MM.1S (cell line): ENCODE results near the gene PDE6B.

Experiments used
- DNase-seq: peaks from one replicate; pipeline ENCODE4 v3.0.0-alpha.2; 2015
- H2AFZ ChIP-seq: fragments of 300-600 bp; sonication (generic); 2 replicates; pipeline ENCODE4 v1.6.0; 2016; ENCODE audit warnings: antibody characterized with exemption, low read length
- H3F3A ChIP-seq: fragments of 300-600 bp; sonication (generic); 2 replicates; pipeline ENCODE4 v1.6.1; 2016; ENCODE audit warnings: mild to moderate bottlenecking, antibody characterized with exemption, low read length, moderate library complexity, mixed read lengths; ENCODE audit not compliant: insufficient read depth
- H3K27ac ChIP-seq: fragments of 300-600 bp; sonication (generic); 2 replicates; pipeline ENCODE4 v1.5.1; 2016; ENCODE audit warnings: mild to moderate bottlenecking, low read length
- H3K27me3 ChIP-seq: fragments of 300-600 bp; sonication (generic); replicated peaks from 2 replicates; pipeline ENCODE4 v1.6.0; 2016; ENCODE audit warnings: low read length; ENCODE audit not compliant: insufficient read depth
- H3K36me3 ChIP-seq: fragments of 300-600 bp; sonication (generic); replicated peaks from 2 replicates; pipeline ENCODE4 v1.6.1; 2016; ENCODE audit warnings: mild to moderate bottlenecking, low read length, mixed read lengths; ENCODE audit not compliant: insufficient read depth
- H3K4me1 ChIP-seq: fragments of 300-600 bp; sonication (generic); 2 replicates; pipeline ENCODE4 v1.6.1; 2016; ENCODE audit warnings: low read length, mixed read lengths
- H3K4me2 ChIP-seq: fragments of 300-600 bp; sonication (generic); 2 replicates; pipeline ENCODE4 v1.6.0; 2016; ENCODE audit warnings: low read depth, low read length
- H3K4me3 ChIP-seq: fragments of 300-600 bp; sonication (generic); 2 replicates; pipeline ENCODE4 v1.5.1; 2016; ENCODE audit warnings: low read length, mixed read lengths
- H3K79me2 ChIP-seq: fragments of 300-600 bp; sonication (generic); 2 replicates; pipeline ENCODE4 v1.6.1; 2016; ENCODE audit warnings: mixed run types, low read length, mixed read lengths
- H3K9ac ChIP-seq: fragments of 300-600 bp; sonication (generic); 2 replicates; pipeline ENCODE4 v1.6.1; 2016; ENCODE audit warnings: low read length, mixed read lengths
- H3K9me2 ChIP-seq: fragments of 300-600 bp; sonication (generic); replicated peaks from 2 replicates; pipeline ENCODE4 v1.6.1; 2016; ENCODE audit warnings: mild to moderate bottlenecking, low read length, mixed read lengths; ENCODE audit not compliant: insufficient read depth
- H3K9me3 ChIP-seq: fragments of 300-600 bp; sonication (generic); replicated peaks from 2 replicates; pipeline ENCODE4 v1.6.1; 2016; ENCODE audit warnings: mild to moderate bottlenecking, low read length, mixed read lengths; ENCODE audit not compliant: insufficient read depth
- H4K20me1 ChIP-seq: fragments of 300-600 bp; sonication (generic); 2 replicates; pipeline ENCODE4 v1.6.1; 2016; ENCODE audit warnings: mild to moderate bottlenecking, low read length, moderate library complexity, mixed read lengths; ENCODE audit not compliant: insufficient read depth
- EZH2 ChIP-seq: fragments of 300-600 bp; sonication (generic); optimal IDR thresholded peaks from 2 replicates; pipeline ENCODE3; 2017; ENCODE audit warnings: low read depth, mild to moderate bottlenecking, antibody characterized with exemption, low read length, mixed read lengths
- EZH2phosphoT487 ChIP-seq: fragments of 300-600 bp; sonication (generic); IDR thresholded peaks from 2 replicates; pipeline ENCODE4 v1.6.1; 2018; ENCODE audit warnings: antibody characterized with exemption, low read length
- TF ChIP-seq, protein P1 (sequence below): fragments of 300-600 bp; sonication (generic); IDR thresholded peaks from 2 replicates; pipeline ENCODE4 v1.5.1; 2016; ENCODE audit warnings: antibody characterized with exemption, low read length, mixed read lengths

The PDE6B gene

DNA sequence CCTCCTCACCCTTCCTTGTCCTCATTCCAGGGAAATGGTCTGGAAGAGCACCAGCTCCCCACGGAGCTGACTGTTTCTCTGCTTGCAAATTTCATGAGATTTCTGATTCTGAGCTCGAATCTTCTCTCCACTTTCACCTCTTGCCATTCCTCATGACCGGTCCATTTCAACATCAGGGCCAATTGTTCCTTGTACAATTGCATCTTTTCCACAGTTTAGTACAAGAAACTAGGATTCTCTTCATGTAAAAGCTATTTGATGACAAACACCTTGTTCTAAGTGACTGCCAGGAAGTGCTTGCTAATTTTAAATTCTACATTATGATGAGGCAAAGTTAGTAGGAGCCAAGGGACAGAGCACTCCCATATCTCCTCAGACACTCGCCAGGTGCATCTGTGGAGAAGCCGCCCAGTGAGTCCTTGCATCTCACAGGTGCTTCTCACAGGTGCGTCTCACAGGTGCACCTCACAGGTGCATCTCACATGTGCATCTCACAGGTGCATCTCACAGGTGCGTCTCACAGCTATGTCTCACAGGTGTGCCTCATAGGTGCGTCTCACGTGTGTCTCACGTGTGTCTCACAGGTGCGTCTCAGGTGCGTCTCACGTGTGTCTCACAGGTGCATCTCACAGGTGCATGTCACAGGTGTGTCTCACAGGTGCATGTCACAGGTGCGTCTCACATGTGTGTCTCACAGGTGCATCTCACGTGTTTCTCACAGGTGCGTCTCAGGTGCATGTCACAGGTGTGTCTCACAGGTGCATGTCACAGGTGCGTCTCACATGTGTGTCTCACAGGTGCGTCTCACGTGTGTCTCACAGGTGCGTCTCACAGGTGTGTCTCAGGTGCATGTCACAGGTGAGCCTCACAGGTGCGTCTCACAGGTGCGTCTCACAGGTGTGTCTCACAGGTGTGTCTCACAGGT lies 3.0 kb upstream of the PDE6B start:
- Histone ChIP-seq H4K20me1 (no peaks in the 10 kb centered on the region), H3F3A (no peaks in the 10 kb centered on the region), H3K36me3 (no peaks in the 10 kb centered on the region), H3K4me2 (no peak overlapping the region), H3K79me2 (no peaks in the 10 kb centered on the region), H3K27me3 (no peaks in the 10 kb centered on the region), H3K9me2 (no peaks in the 10 kb centered on the region), H3K9me3 (no peaks in the 10 kb centered on the region), H2AFZ (no peak overlapping the region), H3K4me3 (no peak overlapping the region), H3K4me1 (no peaks in the 10 kb centered on the region), H3K9ac (no peak overlapping the region), H3K27ac (no peak overlapping the region)
- TF ChIP-seq EZH2phosphoT487: no peak
- TF ChIP-seq EZH2: no peak
- TF ChIP-seq, protein P1, sequence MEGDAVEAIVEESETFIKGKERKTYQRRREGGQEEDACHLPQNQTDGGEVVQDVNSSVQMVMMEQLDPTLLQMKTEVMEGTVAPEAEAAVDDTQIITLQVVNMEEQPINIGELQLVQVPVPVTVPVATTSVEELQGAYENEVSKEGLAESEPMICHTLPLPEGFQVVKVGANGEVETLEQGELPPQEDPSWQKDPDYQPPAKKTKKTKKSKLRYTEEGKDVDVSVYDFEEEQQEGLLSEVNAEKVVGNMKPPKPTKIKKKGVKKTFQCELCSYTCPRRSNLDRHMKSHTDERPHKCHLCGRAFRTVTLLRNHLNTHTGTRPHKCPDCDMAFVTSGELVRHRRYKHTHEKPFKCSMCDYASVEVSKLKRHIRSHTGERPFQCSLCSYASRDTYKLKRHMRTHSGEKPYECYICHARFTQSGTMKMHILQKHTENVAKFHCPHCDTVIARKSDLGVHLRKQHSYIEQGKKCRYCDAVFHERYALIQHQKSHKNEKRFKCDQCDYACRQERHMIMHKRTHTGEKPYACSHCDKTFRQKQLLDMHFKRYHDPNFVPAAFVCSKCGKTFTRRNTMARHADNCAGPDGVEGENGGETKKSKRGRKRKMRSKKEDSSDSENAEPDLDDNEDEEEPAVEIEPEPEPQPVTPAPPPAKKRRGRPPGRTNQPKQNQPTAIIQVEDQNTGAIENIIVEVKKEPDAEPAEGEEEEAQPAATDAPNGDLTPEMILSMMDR: no peak
- no peak for DNase-seq

DNA sequence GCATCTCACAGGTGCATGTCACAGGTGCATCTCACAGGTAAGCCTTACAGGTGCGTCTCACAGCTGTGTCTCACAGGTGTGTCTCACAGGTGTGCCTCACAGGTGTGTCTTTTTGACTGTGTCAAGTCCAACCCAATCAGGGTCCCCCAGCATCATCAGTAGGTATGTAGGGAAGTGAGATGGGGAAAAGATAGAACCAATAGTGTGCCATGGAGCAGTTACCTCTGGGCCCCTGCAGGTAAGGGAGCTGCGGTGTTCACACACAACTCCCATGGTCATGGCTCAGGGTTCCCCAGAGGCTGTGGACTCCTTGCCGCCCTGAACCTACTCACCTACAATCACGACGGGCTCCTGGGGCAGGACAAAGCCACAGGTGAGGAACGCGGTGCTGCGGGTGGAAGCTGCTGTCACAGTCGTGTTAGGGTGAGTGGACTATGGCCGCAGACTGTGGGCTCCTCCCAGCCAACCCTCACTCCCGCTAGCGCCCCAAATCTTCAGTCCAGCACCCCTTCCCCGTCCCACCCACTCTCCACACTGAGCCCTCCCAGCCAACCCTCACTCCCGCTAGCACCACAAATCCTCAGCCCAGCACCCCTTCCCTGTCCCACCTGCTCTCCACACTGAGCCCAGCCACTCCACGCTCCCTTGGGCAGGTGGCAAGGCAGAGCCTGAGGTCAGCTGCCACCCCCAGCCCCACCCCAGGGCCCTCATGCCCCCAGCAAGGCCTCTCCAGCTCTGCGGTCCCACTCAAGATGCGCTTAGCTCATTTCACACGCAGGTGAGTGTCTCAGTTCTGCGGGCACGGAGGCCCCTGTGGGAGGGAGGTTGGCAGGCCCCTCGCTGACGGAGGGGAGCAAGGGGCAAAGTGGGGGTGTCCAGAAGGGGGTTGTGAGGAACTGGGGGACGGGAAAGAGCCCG lies 2.1 kb upstream of the PDE6B start:
- Histone ChIP-seq H3K27ac (no peak overlapping the region), H2AFZ (no peak overlapping the region), H3K9ac (no peak overlapping the region), H3K79me2 (no peaks in the 10 kb centered on the region), H3K4me2 (no peak overlapping the region), H3F3A (no peaks in the 10 kb centered on the region), H3K27me3 (no peaks in the 10 kb centered on the region), H3K4me1 (no peaks in the 10 kb centered on the region), H3K9me2 (no peaks in the 10 kb centered on the region), H4K20me1 (no peaks in the 10 kb centered on the region), H3K9me3 (no peaks in the 10 kb centered on the region), H3K36me3 (no peaks in the 10 kb centered on the region), H3K4me3 (no peak overlapping the region)
- DNase-seq: no peak
- no peak for TF ChIP-seq EZH2phosphoT487
- no peak for TF ChIP-seq EZH2
- TF ChIP-seq, protein P1: no peak

DNA sequence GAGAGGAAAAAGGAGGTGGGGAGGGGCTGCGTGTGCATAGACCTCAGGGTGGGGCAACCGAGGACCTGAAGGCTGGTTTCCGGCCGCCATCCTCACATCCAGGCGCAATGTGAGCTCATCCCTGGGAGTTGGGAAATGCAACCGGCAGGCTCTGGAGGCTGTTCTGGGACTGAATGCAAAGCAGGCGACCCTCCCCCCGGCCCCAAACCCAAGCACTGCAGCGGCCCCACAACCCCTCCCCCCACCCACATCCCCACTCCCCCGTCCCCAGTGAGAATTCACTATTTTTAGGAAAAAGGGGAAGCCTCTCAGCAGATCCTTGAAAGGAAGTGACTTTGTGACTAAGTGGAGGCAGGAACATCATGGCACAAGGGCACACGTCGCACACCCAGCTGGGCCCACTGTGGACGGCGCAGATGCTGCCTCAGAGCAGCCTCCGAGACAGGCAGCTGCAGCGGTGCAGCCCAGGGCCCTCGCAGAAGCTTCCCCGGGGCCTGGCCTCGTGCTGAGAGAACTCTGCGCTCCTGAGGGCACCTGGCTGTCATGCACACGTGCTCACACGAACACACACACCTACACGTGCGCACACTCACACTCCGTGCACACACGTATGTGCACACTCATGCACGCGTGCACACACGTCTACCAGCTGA lies 1.3 kb upstream of the PDE6B start:
- no peak overlapping the region for H3K9ac ChIP-seq
- no peak overlapping the region for H2AFZ ChIP-seq

More for the DNA sequence above, 1.3 kb upstream of the PDE6B start:
- H3K9me2 ChIP-seq: no peaks in the 10 kb centered on the region
- H4K20me1 ChIP-seq: no peaks in the 10 kb centered on the region
- TF ChIP-seq EZH2phosphoT487: no peak
- TF ChIP-seq, protein P1: no peak
- TF ChIP-seq EZH2: no peak
- H3K4me3 ChIP-seq: no peak overlapping the region
- H3K79me2 ChIP-seq: no peaks in the 10 kb centered on the region
- H3F3A ChIP-seq: no peaks in the 10 kb centered on the region
- no peaks in the 10 kb centered on the region for H3K9me3 ChIP-seq
- no peak overlapping the region for H3K27ac ChIP-seq
- no peak for DNase-seq
- H3K4me2 ChIP-seq: no peak overlapping the region
- H3K36me3 ChIP-seq: no peaks in the 10 kb centered on the region
- no peaks in the 10 kb centered on the region for H3K4me1 ChIP-seq
- H3K27me3 ChIP-seq: no peaks in the 10 kb centered on the region
